Activated naive CD4-positive, alpha-beta T cell (primary cell): ENCODE measurements around the gene IFT20.

Source experiments
- DNase-seq, 4 experiments: peaks; one replicate each; lab custom pipeline; 2025; lab: John Stamatoyannopoulos, UW

Gene IFT20

GRCh38 chr17:28335959-28336871, 943 bp upstream of the IFT20 start:
- DNase-seq, result no peak

GRCh38 chr17:28334666-28335200, 539 bp downstream of the IFT20 start:
- DNase-seq, result no peak

GRCh38 chr17:28334171-28334570, 1.1 kb downstream of the IFT20 start:
- no peak for DNase-seq

- no peak for DNase-seq
Measured at GRCh38 chr17:28333083-28333746, 2.1 kb downstream of the IFT20 start.

GRCh38 chr17:28331891-28332420, 3.3 kb downstream of the IFT20 start:
- no peak for DNase-seq

- DNase-seq, result no peak
Measured at GRCh38 chr17:28330671-28331070, 4.6 kb downstream of the IFT20 start.

- DNase-seq, result no peak
Measured at GRCh38 chr17:28328325-28328724, 6.9 kb downstream of the IFT20 start.

GRCh38 chr17:28327709-28328108, 7.6 kb downstream of the IFT20 start:
- no peak for DNase-seq

- no peak for DNase-seq
Measured at GRCh38 chr17:28327031-28327607, 8.2 kb downstream of the IFT20 start.

- no peak for DNase-seq
Measured at GRCh38 chr17:28326114-28326513, 9.2 kb downstream of the IFT20 start.

- no peak for DNase-seq
Measured at GRCh38 chr17:28325211-28325610, 10.1 kb downstream of the IFT20 start.

GRCh38 chr17:28324781-28325180, 10.5 kb downstream of the IFT20 start:
- no peak for DNase-seq

- no peak for DNase-seq
Measured at GRCh38 chr17:28324267-28324745, 11.0 kb downstream of the IFT20 start.

GRCh38 chr17:28320215-28321061, 14.8 kb downstream of the IFT20 start:
- no peak for DNase-seq

GRCh38 chr17:28319598-28319935, 15.7 kb downstream of the IFT20 start:
- no peak for DNase-seq

- peak; percentile 84 to 89 (median 86) for DNase-seq
Measured at GRCh38 chr17:28318759-28319597, 16.3 kb downstream of the IFT20 start, which contains the start of gene TMEM97. Gene TMEM97 (plus strand): TSS chr17:28319200. CDS start chr17:28319240, 40 bp downstream.

GRCh38 chr17:28317966-28318758, 17.1 kb downstream of the IFT20 start:
- no peak for DNase-seq

GRCh38 chr17:28317099-28317965, 17.9 kb downstream of the IFT20 start:
- DNase-seq, result no peak
